A673 (cell line): ENCODE data around the gene COL4A3. TPM values are rescaled to one million over a fixed set of nuclear protein-coding genes. Genes with fewer than 3 reads are reported as not detected.
A peak's percentile ranks its signal among the peaks of the same experiment; 100 is the strongest.

ENCODE experiments used
- BruUV-seq: library from RNA; stranded (reverse); fragments of 400-500 nt; replicated peaks from 2 replicates; lab custom pipeline; 2021; lab: Mats Ljungman, UMichigan
- CTCF ChIA-PET: fragments of 300-600 bp; sonication (Branson Sonifier 250); formaldehyde crosslinking; loops from one replicate; lab custom pipeline; 2022; ENCODE audit warnings: antibody characterized with exemption; lab: Charles Lee
- POLR2A ChIA-PET: fragments of 300-600 bp; sonication (Branson Sonifier 250); formaldehyde crosslinking; loops from one replicate; lab custom pipeline; 2022; ENCODE audit warnings: antibody characterized with exemption; ENCODE audit not compliant: low non-redundant PET; lab: Charles Lee
- DNase-seq: peaks from one replicate; pipeline ENCODE4 v3.0.0-alpha.2; 2015; ENCODE audit warnings: low spot score
- H3K27ac ChIP-seq: fragments of 200-600 bp; sonication (generic); 2 replicates; pipeline ENCODE4 v1.5.1; 2016; ENCODE audit warnings: mixed run types, low read depth, mild to moderate bottlenecking, mixed read lengths, antibody characterized with exemption, low read length; ENCODE audit not compliant: poor library complexity, severe bottlenecking
- H3K27me3 ChIP-seq: fragments of 200-600 bp; sonication (generic); replicated peaks from 2 replicates; pipeline ENCODE4 v1.6.1; 2017; ENCODE audit warnings: mixed run types, low read depth, mild to moderate bottlenecking, mixed read lengths, antibody characterized with exemption, low read length; ENCODE audit not compliant: insufficient read depth, poor library complexity
- H3K36me3 ChIP-seq: fragments of 200-600 bp; sonication (generic); 2 replicates; pipeline ENCODE4 v1.6.1; 2016; ENCODE audit warnings: mixed run types, mild to moderate bottlenecking, mixed read lengths, antibody characterized with exemption, low read length; ENCODE audit not compliant: insufficient read depth, poor library complexity, severe bottlenecking
- H3K4me1 ChIP-seq: fragments of 200-600 bp; sonication (generic); 2 replicates; pipeline ENCODE4 v1.6.1; 2017; ENCODE audit warnings: mixed run types, mild to moderate bottlenecking, mixed read lengths, antibody characterized with exemption, low read length; ENCODE audit not compliant: insufficient read depth, poor library complexity, severe bottlenecking
- H3K4me3 ChIP-seq: fragments of 200-600 bp; sonication (generic); 2 replicates; pipeline ENCODE4 v1.5.1; 2016; ENCODE audit warnings: low read depth, mixed run types, mild to moderate bottlenecking, mixed read lengths, low read length; ENCODE audit not compliant: poor library complexity, severe bottlenecking
- H3K9me3 ChIP-seq: fragments of 200-600 bp; sonication (generic); 2 replicates; pipeline ENCODE4 v1.6.1; 2016; ENCODE audit warnings: mixed run types, low read depth, mild to moderate bottlenecking, mixed read lengths, antibody characterized with exemption, low read length; ENCODE audit not compliant: poor library complexity, severe bottlenecking
- EZH2 ChIP-seq: fragments of 200-600 bp; sonication (generic); IDR thresholded peaks from 2 replicates; pipeline ENCODE4 v1.6.1; 2017; ENCODE audit warnings: borderline replicate concordance, low read depth, mild to moderate bottlenecking, mixed read lengths, antibody characterized with exemption, low read length; ENCODE audit not compliant: poor library complexity, severe bottlenecking
- intact Hi-C: fragments of 100-400 bp; cut with micrococcal nuclease; formaldehyde crosslinking; loops from one replicate; pipeline ENCODE4 v1.10.0; 2022; ENCODE audit not compliant: unreplicated experiment
- total RNA-seq: library from RNA; stranded (reverse); gene quantifications from 2 replicates; pipeline ENCODE4 v1.2.3, GENCODE V29; 2021
- TF ChIP-seq, protein P1 (sequence below): fragments of 300-800, 200-600 bp; sonication (generic); conservative IDR thresholded peaks from 2 replicates; pipeline ENCODE4 v1.5.1; 2017; ENCODE audit warnings: low read depth, mild to moderate bottlenecking, antibody characterized with exemption, low read length, moderate library complexity, mixed read lengths

The COL4A3 gene
- total RNA-seq, 1 experiment from 2014 or later: not detected

DNA sequence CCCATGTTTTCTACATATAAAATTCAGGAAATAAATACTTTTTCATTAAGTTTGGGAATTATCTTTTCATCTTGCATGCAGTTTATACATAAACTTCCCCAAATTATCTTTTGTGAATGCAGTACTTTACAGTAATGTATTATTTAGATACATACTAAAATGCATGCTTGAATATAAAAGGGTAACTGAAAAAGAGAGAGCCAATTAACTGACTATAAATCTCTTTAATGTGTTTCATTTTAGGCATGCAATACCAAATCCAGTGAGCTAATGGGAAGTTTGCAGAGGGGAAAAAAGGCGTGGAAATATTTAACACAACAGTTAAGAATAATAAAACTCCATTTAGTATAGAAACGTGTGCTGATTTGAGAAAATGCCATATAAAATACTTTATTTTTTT is 39.6 kb upstream of the COL4A3 start:
- Histone ChIP-seq H3K27me3 (no peaks in the 10 kb centered on the region), H3K36me3 (no peaks in the 10 kb centered on the region), H3K4me1 (no peaks in the 10 kb centered on the region), H3K4me3 (no peak overlapping the region), H3K9me3 (no peaks in the 10 kb centered on the region), H3K27ac (no peak overlapping the region)
- TF ChIP-seq, protein P1, sequence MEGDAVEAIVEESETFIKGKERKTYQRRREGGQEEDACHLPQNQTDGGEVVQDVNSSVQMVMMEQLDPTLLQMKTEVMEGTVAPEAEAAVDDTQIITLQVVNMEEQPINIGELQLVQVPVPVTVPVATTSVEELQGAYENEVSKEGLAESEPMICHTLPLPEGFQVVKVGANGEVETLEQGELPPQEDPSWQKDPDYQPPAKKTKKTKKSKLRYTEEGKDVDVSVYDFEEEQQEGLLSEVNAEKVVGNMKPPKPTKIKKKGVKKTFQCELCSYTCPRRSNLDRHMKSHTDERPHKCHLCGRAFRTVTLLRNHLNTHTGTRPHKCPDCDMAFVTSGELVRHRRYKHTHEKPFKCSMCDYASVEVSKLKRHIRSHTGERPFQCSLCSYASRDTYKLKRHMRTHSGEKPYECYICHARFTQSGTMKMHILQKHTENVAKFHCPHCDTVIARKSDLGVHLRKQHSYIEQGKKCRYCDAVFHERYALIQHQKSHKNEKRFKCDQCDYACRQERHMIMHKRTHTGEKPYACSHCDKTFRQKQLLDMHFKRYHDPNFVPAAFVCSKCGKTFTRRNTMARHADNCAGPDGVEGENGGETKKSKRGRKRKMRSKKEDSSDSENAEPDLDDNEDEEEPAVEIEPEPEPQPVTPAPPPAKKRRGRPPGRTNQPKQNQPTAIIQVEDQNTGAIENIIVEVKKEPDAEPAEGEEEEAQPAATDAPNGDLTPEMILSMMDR: no peak
- no peak for TF ChIP-seq EZH2
- DNase-seq: no peak
- intact Hi-C loops: no loop called here
- POLR2A ChIA-PET: no interaction called here
- CTCF ChIA-PET: no interaction called here
- no TSS peak for BruUV-seq

DNA sequence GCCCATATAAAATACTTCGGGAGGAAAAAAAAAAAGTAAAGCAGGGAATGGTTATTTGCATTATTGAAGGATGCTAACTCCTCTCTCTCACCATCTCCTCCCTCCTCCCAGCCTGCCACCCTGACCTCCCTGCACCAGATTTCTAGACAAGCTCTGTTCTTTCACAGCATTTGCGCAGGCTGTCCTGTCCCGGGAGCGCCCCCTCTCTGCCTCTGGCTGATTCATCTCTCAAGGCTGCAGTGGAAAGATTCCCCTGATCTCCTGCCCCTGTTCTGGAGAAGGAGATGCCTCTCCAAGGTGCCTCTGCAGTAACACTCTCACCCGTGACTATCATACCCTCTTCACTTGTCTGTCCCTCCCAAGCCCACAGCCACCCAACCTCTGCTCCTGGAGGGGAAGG is 38.9 kb upstream of the COL4A3 start:
- no peaks in the 10 kb centered on the region for H3K36me3 ChIP-seq
- H3K9me3 ChIP-seq: no peaks in the 10 kb centered on the region
- POLR2A ChIA-PET: no interaction called here
- intact Hi-C loops: no loop called here
- DNase-seq: no peak
- CTCF ChIA-PET: no interaction called here
- no peak for TF ChIP-seq EZH2
- TF ChIP-seq, protein P1: peak; percentile 34; the same call in 1 of the 2 replicates
- no peak overlapping the region for H3K4me3 ChIP-seq
- no peak overlapping the region for H3K27ac ChIP-seq
- BruUV-seq: no TSS peak
- H3K27me3 ChIP-seq: no peaks in the 10 kb centered on the region
- H3K4me1 ChIP-seq: no peaks in the 10 kb centered on the region

DNA sequence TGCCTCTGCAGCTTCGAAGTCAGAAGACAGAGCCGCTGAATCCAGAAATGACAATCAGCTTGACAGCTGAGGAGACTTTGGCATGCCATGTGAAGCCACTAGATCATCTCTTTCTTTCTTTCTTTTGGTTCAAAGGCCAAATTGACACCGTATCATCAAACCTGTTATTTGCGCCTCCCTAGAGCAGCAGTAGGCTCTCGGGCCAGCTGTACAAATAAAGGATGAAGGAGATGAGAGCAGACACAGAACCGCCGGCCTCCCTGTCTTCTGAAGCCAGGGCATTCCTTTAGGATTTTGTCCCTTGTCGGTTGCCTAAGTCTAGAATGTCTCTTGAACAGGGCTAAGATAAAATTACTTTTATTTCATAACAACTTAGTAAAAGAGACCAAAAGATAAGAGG is 37.2 kb upstream of the COL4A3 start:
- Histone ChIP-seq H3K27me3 (no peaks in the 10 kb centered on the region), H3K4me3 (no peak overlapping the region), H3K36me3 (no peaks in the 10 kb centered on the region), H3K4me1 (no peaks in the 10 kb centered on the region), H3K9me3 (no peaks in the 10 kb centered on the region), H3K27ac (no peak overlapping the region)
- DNase-seq: no peak
- no peak for TF ChIP-seq EZH2
- TF ChIP-seq, protein P1: no peak
- BruUV-seq: no TSS peak
- intact Hi-C loops: no loop called here
- CTCF ChIA-PET: no interaction called here
- POLR2A ChIA-PET: no interaction called here
